PFSK-1 (cell line): ENCODE data around the gene KMT2E.

ENCODE experiments used
- POLR2AphosphoS5 ChIP-seq: IDR thresholded peaks from 2 replicates; pipeline ENCODE4 v1.6.1; 2012; ENCODE audit warnings: low read depth, mild to moderate bottlenecking, control low read depth, low read length, moderate library complexity
- REST ChIP-seq, 2 experiments: IDR thresholded peaks; 2 replicates each; pipeline versions ENCODE4 v1.6.1 to v1.8.0; 2011 to 2012; ENCODE audit warnings: low read depth in 2 of 2, low read length in 2 of 2, control low read depth in 1 of 2, inconsistent platforms in 1 of 2, mild to moderate bottlenecking in 1 of 2, moderate library complexity in 1 of 2; ENCODE audit not compliant: insufficient read depth in 1 of 2
- TAF1 ChIP-seq: IDR thresholded peaks from 2 replicates; pipeline ENCODE4 v1.6.1; 2012; ENCODE audit warnings: low read length, control low read depth, borderline replicate concordance; ENCODE audit not compliant: insufficient read depth

- TF ChIP-seq REST (IDR thresholded peaks at IDR 0.05; ENCODE audit: insufficient read depth in 1 of 2, low read depth in 2 of 2, low read length in 2 of 2) (peak; percentile 18 to 29; a peak in 1 of 4 replicates), POLR2AphosphoS5 (peak; percentile 58; the same call in 1 of the 2 replicates), TAF1 (peak; percentile 0; the same call in 1 of the 2 replicates)
Measured at GRCh38 chr7:105013221-105013815, 687 bp upstream of the KMT2E start.
